GM12878 (cell line): Measurements from ENCODE around the gene TEX30. TPM values are rescaled to one million over a fixed set of nuclear protein-coding genes. Genes with fewer than 3 reads are reported as not detected.

Experiments used
- ASH2L ChIP-seq: fragments of 300-600, 200-600 bp; sonication (generic); IDR thresholded peaks from 2 replicates; pipeline ENCODE4 v1.6.1; 2017; ENCODE audit warnings: low read depth, mild to moderate bottlenecking, borderline replicate concordance
- FOXM1 ChIP-seq: IDR thresholded peaks from 2 replicates; pipeline ENCODE4 v1.6.1; 2012; ENCODE audit warnings: low read depth, mild to moderate bottlenecking, inconsistent platforms, low read length, moderate library complexity
- polyA plus RNA-seq, 11 experiments: library from polyadenylated mRNA; depleted of rRNA in 4 of 11; unstranded in 6 of 11; stranded (reverse) in 5 of 11; fragments of >200 nt; fragmentation: Nextera tagmentation in 4 of 11; fragmentation: Illumina TruSeq in 1 of 11; extraction: Ambion mirVana in 4 of 11; extraction: Trizol in 1 of 11; gene quantifications; 1 replicate in 1 of 11; 2 replicates in 10 of 11; pipeline versions ENCODE4 v1.2.1 to v1.2.3, GENCODE V29; 2011 to 2016; ENCODE audit warnings: inconsistent platforms in 2 of 11, missing spikeins in 2 of 11, low read depth in 1 of 11
- total RNA-seq, 4 experiments: library from RNA; depleted of rRNA in 3 of 4; stranded (reverse); fragments of >200 nt in 3 of 4; fragmentation: Illumina TruSeq in 1 of 4; extraction: Trizol in 1 of 4; gene quantifications; 2 replicates each; pipeline versions ENCODE4 v1.2.1 to v1.2.3, GENCODE V29; 2013 to 2021
- TF ChIP-seq, protein P1 (sequence below): fragments of 450-650 bp; formaldehyde crosslinking; IDR thresholded peaks from 2 replicates; pipeline ENCODE4 v1.5.0; 2022; ENCODE audit warnings: mild to moderate bottlenecking, missing genetic modification characterization
- TF ChIP-seq, protein P2 (sequence below): IDR thresholded peaks from 2 replicates; pipeline ENCODE4 v1.6.1; 2012; ENCODE audit warnings: low read depth, low read length, improper control_type of control experiment

The TEX30 gene
- total and polyA plus RNA-seq, 10 of the 15 experiments (the other 5 are each of a cell fraction or from before 2014, with no cell fraction given) = 19.7 to 114 (median 25.0) TPM

DNA sequence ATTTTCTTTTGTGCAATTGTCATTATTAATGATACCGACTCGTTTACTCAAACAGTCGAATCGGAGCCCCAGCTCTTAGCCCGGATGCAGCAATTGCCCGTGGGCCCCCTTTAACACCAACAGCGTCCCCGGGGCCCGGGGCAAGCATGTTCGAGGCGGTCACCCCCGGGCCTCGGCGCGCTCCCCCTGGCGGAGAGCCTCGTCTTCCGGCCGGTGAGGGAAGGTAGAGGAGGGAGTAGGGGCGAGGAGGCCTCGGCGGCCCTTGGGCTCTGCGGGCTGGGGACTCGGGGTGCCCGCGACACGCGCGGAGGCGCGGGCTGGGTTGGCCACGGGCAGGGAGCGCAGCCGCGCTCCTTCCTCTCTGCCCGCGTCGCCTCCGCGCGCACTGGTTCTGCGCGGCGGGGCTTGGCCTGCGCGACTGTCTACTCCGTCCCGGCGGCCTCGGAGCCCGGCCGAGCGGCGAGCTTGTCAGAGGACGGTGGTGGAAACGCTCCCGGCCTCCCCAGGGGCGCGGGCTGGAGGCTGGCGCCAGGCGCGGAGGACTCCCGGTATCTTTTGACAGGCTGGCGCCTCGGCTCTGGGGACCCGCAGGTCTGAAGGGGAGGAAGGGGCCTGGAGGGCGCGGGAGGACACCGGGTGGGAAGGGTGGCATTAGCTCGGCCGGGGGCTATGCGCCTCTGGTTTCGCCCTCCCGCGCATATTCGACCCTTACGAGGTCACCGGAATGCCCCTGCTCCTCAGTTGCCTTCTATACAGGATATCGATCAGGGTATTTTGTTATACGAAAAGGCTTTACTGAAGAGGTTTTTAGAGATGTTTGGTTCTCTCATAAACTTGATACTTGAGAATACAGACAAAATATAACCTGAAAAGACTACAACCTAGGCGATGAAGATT lies 26.8 kb upstream of the TEX30 start (continued):
- TF ChIP-seq, protein P1, sequence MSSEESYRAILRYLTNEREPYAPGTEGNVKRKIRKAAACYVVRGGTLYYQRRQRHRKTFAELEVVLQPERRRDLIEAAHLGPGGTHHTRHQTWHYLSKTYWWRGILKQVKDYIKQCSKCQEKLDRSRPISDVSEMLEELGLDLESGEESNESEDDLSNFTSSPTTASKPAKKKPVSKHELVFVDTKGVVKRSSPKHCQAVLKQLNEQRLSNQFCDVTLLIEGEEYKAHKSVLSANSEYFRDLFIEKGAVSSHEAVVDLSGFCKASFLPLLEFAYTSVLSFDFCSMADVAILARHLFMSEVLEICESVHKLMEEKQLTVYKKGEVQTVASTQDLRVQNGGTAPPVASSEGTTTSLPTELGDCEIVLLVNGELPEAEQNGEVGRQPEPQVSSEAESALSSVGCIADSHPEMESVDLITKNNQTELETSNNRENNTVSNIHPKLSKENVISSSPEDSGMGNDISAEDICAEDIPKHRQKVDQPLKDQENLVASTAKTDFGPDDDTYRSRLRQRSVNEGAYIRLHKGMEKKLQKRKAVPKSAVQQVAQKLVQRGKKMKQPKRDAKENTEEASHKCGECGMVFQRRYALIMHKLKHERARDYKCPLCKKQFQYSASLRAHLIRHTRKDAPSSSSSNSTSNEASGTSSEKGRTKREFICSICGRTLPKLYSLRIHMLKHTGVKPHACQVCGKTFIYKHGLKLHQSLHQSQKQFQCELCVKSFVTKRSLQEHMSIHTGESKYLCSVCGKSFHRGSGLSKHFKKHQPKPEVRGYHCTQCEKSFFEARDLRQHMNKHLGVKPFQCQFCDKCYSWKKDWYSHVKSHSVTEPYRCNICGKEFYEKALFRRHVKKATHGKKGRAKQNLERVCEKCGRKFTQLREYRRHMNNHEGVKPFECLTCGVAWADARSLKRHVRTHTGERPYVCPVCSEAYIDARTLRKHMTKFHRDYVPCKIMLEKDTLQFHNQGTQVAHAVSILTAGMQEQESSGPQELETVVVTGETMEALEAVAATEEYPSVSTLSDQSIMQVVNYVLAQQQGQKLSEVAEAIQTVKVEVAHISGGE (CRISPR knock-in tag) = no peak
- no peak for TF ChIP-seq FOXM1
- no peak for TF ChIP-seq ASH2L
- TF ChIP-seq, protein P2, sequence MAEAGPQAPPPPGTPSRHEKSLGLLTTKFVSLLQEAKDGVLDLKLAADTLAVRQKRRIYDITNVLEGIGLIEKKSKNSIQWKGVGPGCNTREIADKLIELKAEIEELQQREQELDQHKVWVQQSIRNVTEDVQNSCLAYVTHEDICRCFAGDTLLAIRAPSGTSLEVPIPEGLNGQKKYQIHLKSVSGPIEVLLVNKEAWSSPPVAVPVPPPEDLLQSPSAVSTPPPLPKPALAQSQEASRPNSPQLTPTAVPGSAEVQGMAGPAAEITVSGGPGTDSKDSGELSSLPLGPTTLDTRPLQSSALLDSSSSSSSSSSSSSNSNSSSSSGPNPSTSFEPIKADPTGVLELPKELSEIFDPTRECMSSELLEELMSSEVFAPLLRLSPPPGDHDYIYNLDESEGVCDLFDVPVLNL = no peak
